NCI-H82 treated with DMSO at 0.1 percent for 48 hours (cell line): ENCODE measurements around the gene GANAB.
A peak's percentile ranks its signal among the peaks of the same experiment; 100 is the strongest.
"Not testable (repeated sequence)": the region's sequence is repeated elsewhere in the genome, so short reads cannot be mapped to it uniquely, and the experiment has no call there.

Experiments used
- DNase-seq: peaks from one replicate; lab custom pipeline; 2025; ENCODE audit not compliant: unreplicated experiment; lab: John Stamatoyannopoulos, UW

Gene GANAB

GRCh38 chr11:62621567-62622470 lies 24.6 kb downstream of the GANAB start, which contains the start of gene B3GAT3:
TSS of gene B3GAT3 (minus strand) at chr11:62621986. CDS start at chr11:62621947, 39 bp downstream.
- DNase-seq = peak; percentile 87

GRCh38 chr11:62621027-62621566 lies 25.3 kb downstream of the GANAB start:
- no peak for DNase-seq

- DNase-seq = not testable (repeated sequence)
These were observed 29.5 kb downstream of the GANAB start for GRCh38 chr11:62616957-62617356.

- no peak for DNase-seq
These were observed 30.9 kb downstream of the GANAB start for GRCh38 chr11:62615521-62615920.

GRCh38 chr11:62614275-62614674 lies 32.1 kb downstream of the GANAB start:
- no peak for DNase-seq

GRCh38 chr11:62613291-62613778 lies 33.1 kb downstream of the GANAB start:
- no peak for DNase-seq

- peak; percentile 91 for DNase-seq
These were observed 33.8 kb downstream of the GANAB start, which contains the start of the genes EML3 and ROM1 for GRCh38 chr11:62612366-62613290. TSS of gene EML3 (minus strand) at chr11:62612775. CDS start at chr11:62612457, 318 bp downstream. TSS of gene ROM1 (plus strand) at chr11:62613257. CDS start at chr11:62613282, 25 bp downstream.

- DNase-seq = no peak
These were observed 34.6 kb downstream of the GANAB start for GRCh38 chr11:62611705-62612365.

- DNase-seq = no peak
These were observed 35.4 kb downstream of the GANAB start for GRCh38 chr11:62610814-62611704.

GRCh38 chr11:62610403-62610802 lies 36.0 kb downstream of the GANAB start:
- DNase-seq = no peak

- DNase-seq = no peak
These were observed 37.6 kb downstream of the GANAB start for GRCh38 chr11:62608776-62609175.

GRCh38 chr11:62607714-62608113 lies 38.7 kb downstream of the GANAB start:
- DNase-seq = no peak

- no peak for DNase-seq
These were observed 40.5 kb downstream of the GANAB start for GRCh38 chr11:62605902-62606301.

GRCh38 chr11:62605467-62605866 lies 40.9 kb downstream of the GANAB start:
- no peak for DNase-seq

- DNase-seq = no peak
These were observed 41.8 kb downstream of the GANAB start for GRCh38 chr11:62604460-62605120.

GRCh38 chr11:62603776-62604299 lies 42.6 kb downstream of the GANAB start:
- no peak for DNase-seq

GRCh38 chr11:62603072-62603408 lies 43.4 kb downstream of the GANAB start:
- DNase-seq = no peak

- peak; percentile 58 for DNase-seq
These were observed 44.0 kb downstream of the GANAB start for GRCh38 chr11:62602141-62603071.
